Measurements from ENCODE around the gene NT5C2. TPM values are rescaled to one million over a fixed set of nuclear protein-coding genes. Genes with fewer than 3 reads are reported as not detected.

NT5C2 gene
- polyA plus RNA-seq, 3 donors: 68.6 to 116 (median 81.8) TPM

DNA sequence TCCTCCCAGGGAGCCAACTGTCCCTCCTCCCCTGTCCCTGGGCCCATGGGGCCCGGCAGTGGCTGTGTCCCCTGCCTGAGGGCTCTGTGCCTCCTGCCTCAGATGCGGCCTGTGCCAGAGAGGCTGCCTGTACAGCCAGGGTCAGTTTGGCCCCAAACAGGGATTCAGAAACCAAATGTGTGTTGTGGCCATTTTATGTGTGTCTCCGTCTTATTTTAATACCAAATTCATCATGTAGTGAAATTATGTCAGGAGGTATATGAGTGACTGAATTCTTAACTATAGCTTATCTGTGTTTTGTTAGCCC is 114.8 kb downstream of the NT5C2 start:
- H3K79me2 ChIP-seq (ENCODE audit: insufficient read depth, low read length): no peaks in the 10 kb centered on the region
- Mint-ChIP-seq H3K9me3 (no peaks in the 10 kb centered on the region), H3K4me3 (no peak overlapping the region), H3K36me3 (peaks cover 13 to 22% of the 10 kb centered on the region in 2 donors), H3K27me3 (ENCODE audit: low read depth in 3 of 3) (peaks cover 0 to 2% (median 0%) of the 10 kb centered on the region in 3 donors), H3K4me1 (no peaks in the 10 kb centered on the region), H3K27ac (no peak overlapping the region)
- no peak overlapping the region for H3K27ac ChIP-seq (ENCODE audit: low read depth in 1 of 2, low read length in 2 of 2)
- no peaks in the 10 kb centered on the region for H3K4me1 ChIP-seq (ENCODE audit: control insufficient read depth in 1 of 2, insufficient read depth in 2 of 2, low read length in 2 of 2)
- peaks cover 6% of the 10 kb centered on the region for H4K20me1 ChIP-seq (ENCODE audit: insufficient read depth, low read length)
- H3K4me2 ChIP-seq (replicated peaks; ENCODE audit: extremely low read depth, low read length, poor library complexity, severe bottlenecking): no peak overlapping the region
- no peaks in the 10 kb centered on the region for H3K27me3 ChIP-seq (ENCODE audit: control insufficient read depth in 2 of 2, insufficient read depth in 2 of 2, low read length in 2 of 2)
- no peak overlapping the region for H3K4me3 ChIP-seq (replicated peaks in 1 of 3; ENCODE audit: low read depth in 2 of 3, low read length in 3 of 3)
- 100% methylated on average over 1 of the region's 3 CpGs for WGBS (ENCODE audit: insufficient coverage)
- H3K36me3 ChIP-seq (replicated peaks in 1 of 2; ENCODE audit: control insufficient read depth in 1 of 2, insufficient read depth in 2 of 2, low read length in 2 of 2): peaks cover 0 to 8% of the 10 kb centered on the region in 2 donors
- DNase-seq: no peak
- H3K9ac ChIP-seq (ENCODE audit: insufficient read depth, low read length, poor library complexity, severe bottlenecking): no peak overlapping the region
- TF ChIP-seq CTCF (IDR thresholded peaks at IDR 0.05): no peak
- H3K9me3 ChIP-seq (replicated peaks in 1 of 2; ENCODE audit: control insufficient read depth in 1 of 2, insufficient read depth in 1 of 2, low read length in 2 of 2): no peaks in the 10 kb centered on the region
- intact Hi-C loops (cut with micrococcal nuclease): loop anchor here in 1 of 2 donors (10.0 kb wide), 1 partner anchor 163 kb away; the partner anchor contains the start of gene CNNM2
- H2AFZ ChIP-seq (ENCODE audit: insufficient read depth, low read depth, low read length, poor library complexity, severe bottlenecking): no peak overlapping the region

- peaks cover 0 to 4% (median 0%) of the 10 kb centered on the region in 3 donors for H3K27me3 Mint-ChIP-seq (ENCODE audit: low read depth in 3 of 3)
- 86% methylated on average over 7 of the region's 16 CpGs for WGBS (ENCODE audit: insufficient coverage)
Measured at GRCh38 chr10:103077491-103078308, 115.4 kb downstream of the NT5C2 start.

More at GRCh38 chr10:103077491-103078308, 115.4 kb downstream of the NT5C2 start:
- H3K9ac ChIP-seq (ENCODE audit: insufficient read depth, low read length, poor library complexity, severe bottlenecking): no peak overlapping the region
- peaks cover 0 to 2% of the 10 kb centered on the region in 2 donors for H3K36me3 ChIP-seq (replicated peaks in 1 of 2; ENCODE audit: control insufficient read depth in 1 of 2, insufficient read depth in 2 of 2, low read length in 2 of 2)
- H3K27ac ChIP-seq (ENCODE audit: low read depth in 1 of 2, low read length in 2 of 2): no peak overlapping the region
- H3K4me3 ChIP-seq (replicated peaks in 1 of 3; ENCODE audit: low read depth in 2 of 3, low read length in 3 of 3): no peak overlapping the region
- H3K4me3 Mint-ChIP-seq: no peak overlapping the region
- intact Hi-C loops (cut with micrococcal nuclease): loop anchor here in 1 of 2 donors (10.0 kb wide), 1 partner anchor 163 kb away; the partner anchor contains the start of gene CNNM2
- no peak overlapping the region for H3K4me2 ChIP-seq (replicated peaks; ENCODE audit: extremely low read depth, low read length, poor library complexity, severe bottlenecking)
- no peaks in the 10 kb centered on the region for H3K79me2 ChIP-seq (ENCODE audit: insufficient read depth, low read length)
- H3K4me1 Mint-ChIP-seq: no peaks in the 10 kb centered on the region
- H2AFZ ChIP-seq (ENCODE audit: insufficient read depth, low read depth, low read length, poor library complexity, severe bottlenecking): no peak overlapping the region
- H3K36me3 Mint-ChIP-seq: peaks cover 8 to 18% of the 10 kb centered on the region in 2 donors
- no peak overlapping the region for H3K27ac Mint-ChIP-seq
- DNase-seq: no peak
- no peaks in the 10 kb centered on the region for H3K27me3 ChIP-seq (ENCODE audit: control insufficient read depth in 2 of 2, insufficient read depth in 2 of 2, low read length in 2 of 2)
- H3K9me3 ChIP-seq (replicated peaks in 1 of 2; ENCODE audit: control insufficient read depth in 1 of 2, insufficient read depth in 1 of 2, low read length in 2 of 2): no peaks in the 10 kb centered on the region
- no peaks in the 10 kb centered on the region for H3K4me1 ChIP-seq (ENCODE audit: control insufficient read depth in 1 of 2, insufficient read depth in 2 of 2, low read length in 2 of 2)
- H3K9me3 Mint-ChIP-seq: no peaks in the 10 kb centered on the region
- no peak for TF ChIP-seq CTCF (IDR thresholded peaks at IDR 0.05)
- H4K20me1 ChIP-seq (ENCODE audit: insufficient read depth, low read length): peaks cover 2% of the 10 kb centered on the region

Measured in CD14-positive monocyte (primary cell).